Measurements from ENCODE around the gene IL20. TPM values are rescaled to one million over a fixed set of nuclear protein-coding genes. Genes with fewer than 3 reads are reported as not detected.
A peak's percentile ranks its signal among the peaks of the same experiment; 100 is the strongest.

IL20 gene
- total RNA-seq, 1 experiment from 2014 or later, result not detected

DNA sequence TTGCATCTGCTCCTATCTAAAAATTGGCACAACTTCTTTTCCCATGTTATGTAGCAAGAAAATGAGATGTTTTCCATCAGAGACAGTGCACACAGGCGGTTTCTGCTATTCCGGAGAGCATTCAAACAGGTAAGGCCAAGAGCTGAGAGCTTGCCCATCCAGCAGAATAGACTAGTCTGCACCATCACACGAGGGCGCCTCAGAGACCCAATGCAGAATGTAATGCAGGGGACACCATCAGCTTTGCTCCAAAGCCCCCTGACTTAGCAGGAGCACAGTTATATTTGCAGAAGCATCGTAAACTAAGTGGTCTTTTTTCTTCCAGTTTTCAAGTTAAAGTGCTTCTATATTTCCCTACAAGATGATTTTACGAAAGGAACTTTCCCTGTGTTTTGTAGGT, 36.5 kb downstream of the IL20 start:
- DNase-seq (ENCODE audit: low read depth), result no peak

DNA sequence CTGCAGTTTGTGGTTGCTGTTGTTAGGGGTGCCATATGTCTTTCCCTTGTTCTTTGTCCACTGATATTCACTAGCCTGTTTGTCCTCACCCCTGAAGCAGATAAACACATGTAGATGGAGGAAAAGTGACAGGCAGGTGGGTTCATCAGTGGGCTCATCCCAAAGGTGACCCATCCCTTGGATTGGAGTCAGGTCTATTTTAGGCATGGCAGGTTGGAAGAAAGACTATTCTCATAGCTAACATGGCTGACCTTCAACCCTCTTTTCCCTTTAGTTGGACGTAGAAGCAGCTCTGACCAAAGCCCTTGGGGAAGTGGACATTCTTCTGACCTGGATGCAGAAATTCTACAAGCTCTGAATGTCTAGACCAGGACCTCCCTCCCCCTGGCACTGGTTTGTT, 37.3 kb downstream of the IL20 start:
- no peak for DNase-seq (ENCODE audit: low read depth)

GRCh38 chr1:206903687-206904086, 38.3 kb downstream of the IL20 start:
- DNase-seq (ENCODE audit: low read depth), result peak; percentile 66

- no peak for DNase-seq (ENCODE audit: low read depth)
Observed at GRCh38 chr1:206904423-206905142, 39.2 kb downstream of the IL20 start.

DNA sequence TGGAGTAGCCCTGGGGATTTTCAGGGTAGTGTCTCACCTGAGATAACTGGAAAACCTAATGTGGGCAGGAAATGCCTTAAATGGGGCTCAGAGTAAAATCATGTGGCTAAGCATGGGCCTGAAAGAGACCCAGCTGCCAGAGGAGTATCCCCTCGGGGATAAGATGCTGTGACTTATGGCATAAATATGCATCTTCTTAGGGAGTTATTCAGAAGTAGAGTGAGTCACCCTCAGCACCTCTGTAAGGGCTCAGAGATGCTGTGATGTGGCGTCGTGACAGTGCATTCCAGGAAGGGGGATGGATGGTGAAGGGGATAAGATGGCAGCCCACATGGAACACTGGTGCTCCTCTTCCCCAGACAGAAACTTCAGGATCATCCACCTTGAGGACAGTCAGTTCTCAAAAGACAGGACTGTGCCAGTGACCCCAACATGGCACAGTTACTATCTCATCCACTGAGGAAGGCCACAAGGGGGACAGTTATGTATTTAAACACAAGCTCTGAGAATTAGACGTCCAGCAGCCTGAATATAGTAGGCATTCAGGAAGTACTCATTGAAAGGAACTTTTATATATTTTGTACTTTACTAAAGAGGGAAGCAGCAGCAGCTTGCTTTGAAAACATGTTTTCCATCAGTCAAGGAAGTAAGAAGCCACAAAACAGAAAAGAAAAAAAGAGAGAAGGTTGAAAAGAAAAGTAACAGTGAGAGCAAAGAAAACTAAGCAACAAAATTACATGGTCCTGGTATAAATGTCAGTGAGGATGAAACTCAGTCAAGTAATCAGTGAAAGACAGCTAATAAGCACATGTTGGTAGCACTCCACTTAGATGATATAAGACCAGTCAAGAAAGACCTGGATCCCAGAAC, 40.1 kb downstream of the IL20 start:
- DNase-seq (ENCODE audit: low read depth), result peak; percentile 98

DNA sequence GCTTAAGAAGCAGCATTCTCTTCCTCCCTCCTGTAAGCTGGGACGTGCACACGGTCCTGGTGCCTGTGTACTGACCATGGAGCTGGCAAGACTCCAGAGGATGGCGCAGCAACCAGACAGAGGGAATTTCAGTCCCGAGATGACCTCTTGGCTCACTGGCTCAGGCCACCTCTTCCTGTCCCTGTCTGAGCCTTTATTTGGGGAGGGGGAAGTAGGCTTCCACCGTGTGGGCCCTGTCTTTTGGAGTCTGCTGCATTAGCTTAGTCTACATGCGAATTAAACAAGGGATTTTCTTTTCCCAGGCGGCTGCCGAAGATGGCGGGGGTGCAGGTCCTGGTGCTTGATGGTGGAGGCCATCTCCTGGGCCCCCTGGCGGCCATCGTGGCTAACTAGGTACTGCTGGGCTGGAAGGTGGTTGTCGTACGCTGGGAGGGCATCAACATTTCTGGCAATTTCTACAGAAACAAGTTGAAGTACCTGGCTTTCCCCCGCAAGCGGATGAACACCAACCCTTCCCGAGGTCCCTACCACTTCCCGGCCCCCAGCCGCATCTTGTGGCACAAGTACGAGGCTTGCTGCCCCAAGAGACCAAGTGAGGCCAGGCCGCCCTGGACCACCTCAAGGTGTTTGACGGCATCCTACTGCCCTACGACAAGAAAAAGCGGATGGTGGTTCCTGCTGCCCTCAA, 42.0 kb downstream of the IL20 start:
- peak; percentile 57 for DNase-seq (ENCODE audit: low read depth)

DNA sequence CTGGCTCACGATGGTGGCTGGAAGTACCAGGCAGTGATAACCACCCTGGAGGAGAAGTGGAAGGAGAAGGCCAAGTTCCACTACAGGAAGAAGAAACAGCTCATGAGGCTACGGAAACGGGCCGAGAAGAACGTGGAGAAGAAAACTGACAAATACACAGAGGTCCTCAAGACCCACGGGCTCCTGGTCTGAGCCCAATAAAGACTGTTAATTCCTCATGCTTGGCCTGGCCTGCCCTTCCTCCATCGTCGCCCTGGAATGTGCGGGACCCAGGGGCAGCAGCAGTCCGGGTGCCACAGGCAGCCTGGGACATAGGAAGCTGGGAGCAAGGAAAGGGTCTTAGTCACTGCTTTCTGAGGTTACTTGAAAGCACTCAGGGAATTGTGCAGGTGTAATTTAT, 42.6 kb downstream of the IL20 start:
- no peak for DNase-seq (ENCODE audit: low read depth)

- no peak for DNase-seq (ENCODE audit: low read depth)
Observed at GRCh38 chr1:206909161-206909882, 43.9 kb downstream of the IL20 start.

DNA sequence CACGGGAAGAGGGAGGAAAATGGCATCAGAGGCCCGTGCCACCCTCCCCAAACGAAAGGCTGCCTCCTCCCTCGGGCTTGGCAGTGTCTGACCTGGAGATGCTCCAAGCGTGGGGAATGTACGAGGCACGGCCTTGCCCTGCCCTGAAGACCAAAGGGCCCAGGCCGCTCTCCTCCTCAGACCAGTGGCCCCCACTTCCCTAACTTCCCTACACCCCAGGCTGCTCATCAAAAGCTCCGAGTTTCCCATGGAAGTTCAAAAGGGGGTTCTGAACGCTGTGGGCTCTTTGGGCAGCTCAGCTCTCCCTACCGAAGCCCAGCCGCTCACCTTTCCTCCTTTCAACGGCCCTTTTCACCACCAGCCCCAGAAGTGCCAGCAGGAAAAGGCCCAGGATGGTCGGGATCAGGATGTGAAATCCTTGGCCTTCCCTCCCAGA, 44.5 kb downstream of the IL20 start:
- no peak for DNase-seq (ENCODE audit: low read depth)

DNA sequence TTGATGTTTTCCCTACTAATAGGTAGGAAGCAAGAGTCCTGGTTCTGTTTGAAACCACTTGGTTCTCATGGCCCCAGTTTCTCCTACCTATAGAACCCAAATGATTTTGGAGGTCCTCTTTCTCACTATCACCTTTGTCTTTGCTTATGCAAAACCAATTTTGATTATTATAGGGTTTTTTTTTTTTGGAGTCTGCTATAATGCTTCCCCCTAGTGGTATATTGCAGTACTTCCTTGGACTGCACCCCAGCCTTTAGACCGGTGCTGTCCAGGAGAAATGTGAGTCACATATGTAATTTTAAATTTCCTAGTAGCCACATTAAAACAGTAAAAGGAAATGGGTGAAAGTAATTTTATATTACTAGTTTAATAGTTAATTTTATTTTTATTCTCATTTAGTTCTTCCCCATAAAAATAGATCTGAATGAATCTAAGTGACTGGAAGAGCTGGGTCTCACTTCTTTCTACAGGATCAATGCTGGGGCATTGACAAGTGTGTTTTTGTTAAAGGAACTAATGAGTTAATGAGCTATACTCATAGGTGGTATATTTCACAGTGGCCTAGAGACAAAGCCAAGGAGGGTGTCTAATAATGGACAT, 45.7 kb downstream of the IL20 start:
- peak; percentile 67 for DNase-seq (ENCODE audit: low read depth)

DNA sequence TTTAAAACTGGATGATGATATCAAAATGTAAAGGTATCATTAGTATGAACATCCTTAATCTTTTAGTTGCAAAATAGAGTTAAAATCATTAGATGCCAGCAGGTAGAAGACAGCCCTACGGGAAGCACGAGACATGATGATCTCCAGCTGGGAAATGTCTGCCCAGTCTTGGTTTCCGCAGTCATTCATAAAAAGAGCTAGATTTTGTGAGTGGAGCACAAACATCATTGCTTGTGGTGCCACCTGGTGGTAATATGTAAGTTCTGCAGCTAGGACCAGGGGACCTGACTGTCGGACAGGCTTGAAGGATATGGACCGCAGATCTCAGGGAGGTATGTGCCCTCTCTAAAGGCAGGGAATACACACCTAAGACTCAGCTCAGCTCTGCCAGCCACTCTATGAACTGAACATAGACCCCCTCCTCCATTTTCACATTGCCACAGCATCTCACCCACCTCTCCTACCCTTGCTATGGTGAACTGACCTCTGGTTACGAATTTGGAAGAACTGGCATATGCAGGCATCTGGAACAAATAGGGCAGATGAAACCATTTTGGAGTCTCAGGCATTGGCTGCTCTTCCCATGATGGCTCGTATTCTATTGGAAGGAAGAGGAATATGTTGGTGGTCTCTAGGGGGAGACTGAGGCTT, 47.1 kb downstream of the IL20 start:
- DNase-seq (ENCODE audit: low read depth), result peak; percentile 71

DNA sequence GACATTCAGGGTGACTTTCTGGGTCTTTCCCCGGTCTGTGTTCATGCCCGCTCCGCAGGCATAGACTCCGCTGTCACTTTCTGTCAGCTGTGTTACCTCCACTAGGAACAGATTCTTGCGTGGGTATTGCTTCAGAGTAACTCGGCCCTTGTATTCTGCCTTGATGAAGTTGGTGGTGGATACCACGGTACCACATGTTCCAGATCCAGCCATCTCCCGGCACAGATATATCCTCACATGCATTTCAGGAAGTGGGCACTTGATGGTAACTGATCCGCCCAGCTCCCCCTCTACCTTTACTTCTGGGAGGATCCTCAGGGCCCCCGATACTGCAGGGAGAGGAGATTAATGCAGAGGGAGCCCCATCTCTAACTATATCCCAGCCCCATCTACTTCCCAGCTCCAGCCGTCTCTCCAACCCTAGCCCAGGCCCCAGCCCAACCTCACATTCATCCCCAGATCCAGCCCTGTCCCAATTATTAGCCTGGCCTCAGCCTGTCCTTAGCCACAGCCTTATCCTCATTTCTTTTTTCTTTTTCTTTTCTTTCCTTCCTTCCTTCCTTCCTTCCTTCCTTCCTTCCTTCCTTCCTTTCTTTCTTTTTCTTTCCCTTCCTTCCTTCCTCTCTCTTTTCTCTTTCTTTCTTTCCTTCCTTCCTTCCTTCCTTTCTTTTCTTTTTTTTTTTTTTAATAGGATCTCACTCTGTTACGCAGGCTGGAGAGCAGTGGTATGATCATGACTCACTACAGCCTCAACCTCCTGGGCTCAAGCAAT, 48.5 kb downstream of the IL20 start:
- DNase-seq (ENCODE audit: low read depth), result no peak

DNA sequence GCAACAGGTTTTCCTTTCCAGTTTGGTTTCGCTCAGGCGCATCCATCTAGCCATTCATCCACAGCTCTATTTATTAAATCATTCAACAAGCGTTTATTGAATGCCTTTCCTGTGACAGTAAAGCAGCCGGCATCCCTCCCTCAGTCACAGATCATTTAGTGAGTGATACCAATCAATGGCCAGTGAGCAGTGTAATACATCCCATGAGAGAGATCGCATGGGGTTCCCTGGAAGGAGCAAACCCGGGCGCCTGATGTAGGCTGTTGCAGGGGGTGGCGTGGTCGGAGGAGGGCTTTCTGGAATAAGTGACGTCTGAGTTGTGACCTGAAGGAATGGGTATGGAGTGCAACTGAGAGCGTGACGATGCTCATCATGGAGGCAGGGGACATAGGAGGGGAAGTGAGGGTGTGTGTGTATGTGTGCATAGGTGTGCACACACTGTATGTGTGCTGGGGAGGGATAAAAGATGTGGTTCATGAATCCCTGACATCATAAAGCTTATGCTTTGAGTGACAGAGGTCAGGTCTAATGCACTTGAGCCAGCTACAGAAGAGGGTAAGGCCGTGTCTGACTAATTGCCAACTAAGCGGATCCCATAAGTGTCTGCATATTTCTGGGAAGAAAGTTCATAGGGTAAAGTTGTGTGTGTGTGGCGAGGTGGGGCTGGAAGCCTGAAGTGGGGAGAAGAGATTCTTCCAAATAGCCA, 49.8 kb downstream of the IL20 start:
- no peak for DNase-seq (ENCODE audit: low read depth)

- DNase-seq (ENCODE audit: low read depth), result no peak
Observed at GRCh38 chr1:206916000-206916709, 50.7 kb downstream of the IL20 start.

DNA sequence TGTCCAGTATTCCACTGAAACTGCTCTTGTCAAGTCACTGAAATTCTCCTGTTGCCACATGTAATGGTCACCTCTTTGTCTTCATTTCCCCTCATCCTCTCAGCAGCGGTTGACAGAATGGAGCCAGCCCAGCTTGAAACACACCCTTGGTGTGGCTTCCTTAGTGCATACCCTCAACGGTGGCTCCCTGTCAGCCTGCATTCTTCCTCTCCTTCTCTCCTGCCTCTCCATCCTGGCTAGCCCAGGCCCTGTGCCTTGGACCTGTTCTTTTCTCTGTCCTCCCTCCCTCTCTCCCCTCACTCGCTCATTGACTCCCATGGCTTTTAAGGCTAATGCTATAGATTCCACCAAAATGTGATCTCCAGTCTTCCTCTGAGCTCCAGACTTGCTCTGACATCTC, 52.7 kb downstream of the IL20 start:
- DNase-seq (ENCODE audit: low read depth), result no peak
